SU-DHL-6 (cell line): Measurements from ENCODE around the gene NMRK2.

Experiments
- H2AFZ ChIP-seq: fragments of 200-600 bp; sonication (generic); 2 replicates; pipeline ENCODE4 v1.6.1; 2014; ENCODE audit warnings: low read depth, mild to moderate bottlenecking, moderate library complexity, mixed read lengths, antibody characterized with exemption, low read length; ENCODE audit not compliant: severe bottlenecking
- H3F3A ChIP-seq: fragments of 200-600 bp; shearing (Covaris generic); 2 replicates; pipeline ENCODE4 v1.6.0; 2016; ENCODE audit warnings: antibody characterized with exemption, mild to moderate bottlenecking; ENCODE audit not compliant: insufficient read depth
- H3K27ac ChIP-seq: fragments of 200-600 bp; sonication (generic); 2 replicates; pipeline ENCODE4 v1.5.1; 2016; ENCODE audit warnings: low read depth, mild to moderate bottlenecking, low read length, moderate library complexity, mixed read lengths
- H3K27me3 ChIP-seq: fragments of 200-600 bp; sonication (generic), shearing (Covaris generic); 2 replicates; pipeline ENCODE4 v1.6.0; 2014; ENCODE audit warnings: mild to moderate bottlenecking, low read length
- H3K36me3 ChIP-seq: fragments of 200-600 bp; sonication (generic); 2 replicates; pipeline ENCODE4 v1.6.1; 2014; ENCODE audit warnings: mild to moderate bottlenecking, low read length, mixed read lengths
- H3K4me2 ChIP-seq: fragments of 300-600, 200-600 bp; shearing (Covaris generic), sonication (generic); 2 replicates; pipeline ENCODE4 v1.6.0; 2014; ENCODE audit warnings: low read length, low read depth, mild to moderate bottlenecking; ENCODE audit not compliant: poor library complexity, severe bottlenecking
- H3K4me3 ChIP-seq: fragments of 200-600 bp; sonication (generic); 2 replicates; pipeline ENCODE4 v1.5.1; 2014; ENCODE audit warnings: antibody characterized with exemption, low read length, mild to moderate bottlenecking, mixed read lengths; ENCODE audit not compliant: insufficient read depth, poor library complexity, severe bottlenecking
- H3K79me2 ChIP-seq: fragments of 200-600 bp; sonication (generic); 2 replicates; pipeline ENCODE4 v1.6.1; 2014; ENCODE audit warnings: mild to moderate bottlenecking, low read length, moderate library complexity; ENCODE audit not compliant: insufficient read depth
- H3K9ac ChIP-seq: fragments of 200-600 bp; sonication (generic); 2 replicates; pipeline ENCODE4 v1.7.0; 2014; ENCODE audit warnings: mild to moderate bottlenecking, low read length
- H3K9me2 ChIP-seq: fragments of 200-600 bp; sonication (generic); replicated peaks from 2 replicates; pipeline ENCODE4 v1.6.1; 2014; ENCODE audit warnings: low read length; ENCODE audit not compliant: insufficient read depth
- H3K9me3 ChIP-seq: fragments of 200-600 bp; sonication (generic); 2 replicates; pipeline ENCODE4 v1.6.1; 2014; ENCODE audit warnings: low read length, mixed read lengths; ENCODE audit not compliant: insufficient read depth
- H4K20me1 ChIP-seq: fragments of 200-600 bp; sonication (generic); 2 replicates; pipeline ENCODE4 v1.6.1; 2014; ENCODE audit warnings: low read depth, mild to moderate bottlenecking, antibody characterized with exemption, low read length, moderate library complexity, mixed read lengths
- CTCF ChIP-seq: fragments of 200-600 bp; sonication (generic); IDR thresholded peaks from one replicate; pipeline ENCODE4 v1.5.1; 2017; ENCODE audit warnings: antibody characterized with exemption, mild to moderate bottlenecking, low read length, moderate library complexity; ENCODE audit not compliant: insufficient read depth, poor library complexity, severe bottlenecking
- EZH2phosphoT487 ChIP-seq: fragments of 200-600 bp; sonication (generic), shearing (Covaris generic); conservative IDR thresholded peaks from 2 replicates; pipeline ENCODE4 v1.6.1; 2018; ENCODE audit warnings: mild to moderate bottlenecking, antibody characterized with exemption, low read length, moderate library complexity, mixed read lengths

Gene NMRK2

GRCh38 chr19:3907626-3908265, 25.1 kb upstream of the NMRK2 start:
- H3K4me2 ChIP-seq, result no peak overlapping the region
- no peaks in the 10 kb centered on the region for H3K79me2 ChIP-seq
- no peaks in the 10 kb centered on the region for H3K9me2 ChIP-seq
- H2AFZ ChIP-seq, result no peak overlapping the region
- H4K20me1 ChIP-seq, result no peaks in the 10 kb centered on the region
- TF ChIP-seq CTCF (no peak), EZH2phosphoT487 (no peak)
- peaks cover 5% of the 10 kb centered on the region; the same call in 1 of the 2 replicates for H3K9me3 ChIP-seq
- H3K27me3 ChIP-seq, result no peaks in the 10 kb centered on the region
- H3K9ac ChIP-seq, result no peak overlapping the region
- no peaks in the 10 kb centered on the region for H3K36me3 ChIP-seq
- H3F3A ChIP-seq, result no peaks in the 10 kb centered on the region
- H3K27ac ChIP-seq, result no peak overlapping the region
- no peak overlapping the region for H3K4me3 ChIP-seq

GRCh38 chr19:3908266-3909054, 24.4 kb upstream of the NMRK2 start:
- no peak for TF ChIP-seq EZH2phosphoT487
- TF ChIP-seq CTCF, result no peak

GRCh38 chr19:3910105-3910504, 22.8 kb upstream of the NMRK2 start:
- no peaks in the 10 kb centered on the region for H3K9me2 ChIP-seq
- no peaks in the 10 kb centered on the region for H3F3A ChIP-seq
- no peak for TF ChIP-seq CTCF
- no peak for TF ChIP-seq EZH2phosphoT487
- no peaks in the 10 kb centered on the region for H3K79me2 ChIP-seq
- peaks cover 5% of the 10 kb centered on the region; the same call in 1 of the 2 replicates for H3K9me3 ChIP-seq
- no peaks in the 10 kb centered on the region for H3K27me3 ChIP-seq
- no peak overlapping the region for H3K4me3 ChIP-seq
- no peak overlapping the region for H3K4me2 ChIP-seq
- H3K9ac ChIP-seq, result no peak overlapping the region
- no peak overlapping the region for H2AFZ ChIP-seq
- no peaks in the 10 kb centered on the region for H3K36me3 ChIP-seq
- no peak overlapping the region for H3K27ac ChIP-seq
- no peaks in the 10 kb centered on the region for H4K20me1 ChIP-seq

More at GRCh38 chr19:3908266-3909054, 24.4 kb upstream of the NMRK2 start:
- H3K9me2 ChIP-seq, result no peaks in the 10 kb centered on the region
- no peak overlapping the region for H2AFZ ChIP-seq
- no peaks in the 10 kb centered on the region for H3K36me3 ChIP-seq
- H3K27ac ChIP-seq, result no peak overlapping the region
- peaks cover 5% of the 10 kb centered on the region; the same call in 1 of the 2 replicates for H3K9me3 ChIP-seq
- no peak overlapping the region for H3K9ac ChIP-seq
- H3K4me3 ChIP-seq, result no peak overlapping the region
- no peak overlapping the region for H3K4me2 ChIP-seq
- H4K20me1 ChIP-seq, result no peaks in the 10 kb centered on the region
- H3F3A ChIP-seq, result no peaks in the 10 kb centered on the region
- H3K79me2 ChIP-seq, result no peaks in the 10 kb centered on the region
- no peaks in the 10 kb centered on the region for H3K27me3 ChIP-seq
